ENCODE results near the gene NUDT22. TPM values are rescaled to one million over a fixed set of nuclear protein-coding genes. Genes with fewer than 3 reads are reported as not detected.

NUDT22 gene
- total and polyA plus RNA-seq, 2 of the 4 experiments (the other 2 are of a cell fraction), result 21.3 to 44.6 TPM

GRCh38 chr11:64220798-64221197, 5.3 kb upstream of the NUDT22 start:
- CTCF ChIA-PET, result no interaction called here
- intact Hi-C loops (cut with micrococcal nuclease), result no loop called here

More at GRCh38 chr11:64220798-64221197, 5.3 kb upstream of the NUDT22 start:
- H2BK20ac ChIP-seq (ENCODE audit: low read depth, low read length), result no peak overlapping the region
- H2BK120ac ChIP-seq (ENCODE audit: low read depth, low read length), result no peak overlapping the region
- no peak overlapping the region for H3K23ac ChIP-seq (ENCODE audit: low read depth, low read length)
- no peak overlapping the region for H2BK5ac ChIP-seq (ENCODE audit: low read depth, low read length, poor library complexity, severe bottlenecking)
- H3K4ac ChIP-seq (ENCODE audit: low read depth, low read length), result no peak overlapping the region
- no peak overlapping the region for H3K4me2 ChIP-seq (ENCODE audit: low read depth, low read length)
- H4K5ac ChIP-seq (ENCODE audit: low read depth, low read length), result no peak overlapping the region
- DNase-seq (no peak), ATAC-seq (ENCODE audit: low read depth) (no peak)
- in situ Hi-C loops (cut with MboI; ENCODE audit: low sequenced_read_pairs), result no loop called here
- H3K9ac ChIP-seq (ENCODE audit: low read depth, low read length), result no peak overlapping the region
- no peak for TF ChIP-seq ELK1 (IDR thresholded peaks at IDR 0.05; ENCODE audit: borderline replicate concordance, low read depth, low read length)
- TF ChIP-seq CTCF (conservative IDR thresholded peaks at IDR 0.05; ENCODE audit: low read depth, low read length), result no peak
- no peak for TF ChIP-seq USF2 (IDR thresholded peaks at IDR 0.05; ENCODE audit: low read depth, low read length)
- TF ChIP-seq MAZ (IDR thresholded peaks at IDR 0.05; ENCODE audit: borderline replicate concordance, low read depth, low read length), result no peak
- TF ChIP-seq RFX5 (IDR thresholded peaks at IDR 0.05; ENCODE audit: low read depth, low read length), result no peak
- no peak for TF ChIP-seq NFE2L2 (IDR thresholded peaks at IDR 0.05; ENCODE audit: low read depth, low read length)
- no peak for TF ChIP-seq BHLHE40 (IDR thresholded peaks at IDR 0.05; ENCODE audit: low read depth, low read length)
- no peak for TF ChIP-seq FOS (IDR thresholded peaks at IDR 0.05; ENCODE audit: low read depth, low read length)
- TF ChIP-seq MAFK (IDR thresholded peaks at IDR 0.05; ENCODE audit: low read depth, low read length), result no peak
- no peak for TF ChIP-seq CEBPB (IDR thresholded peaks at IDR 0.05; ENCODE audit: low read depth, low read length)
- TF ChIP-seq RCOR1 (IDR thresholded peaks at IDR 0.05; ENCODE audit: insufficient replicate concordance, low read length), result no peak
- no peak for TF ChIP-seq RAD21 (IDR thresholded peaks at IDR 0.05; ENCODE audit: low read length)
- WGBS, 2 experiments (ENCODE audit: extremely low coverage in 2 of 2, insufficient read length in 1 of 2), result 87% methylated on average over 8 of the region's 14 CpGs; no CpG with 5 or more reads in 1 of the 2 experiments
- H3K36me3 ChIP-seq (ENCODE audit: control insufficient read depth, insufficient read depth, low read length), result peaks cover 5% of the 10 kb centered on the region
- H3K27me3 ChIP-seq (ENCODE audit: control insufficient read depth, insufficient read depth, low read length), result no peaks in the 10 kb centered on the region
- H3K14ac ChIP-seq (replicated peaks; ENCODE audit: low read depth, low read length), result no peak overlapping the region
- H3K18ac ChIP-seq (ENCODE audit: low read depth, low read length), result no peak overlapping the region
- H3K9me1 ChIP-seq (ENCODE audit: insufficient read depth, low read length), result peaks cover 13% of the 10 kb centered on the region
- no peak overlapping the region for H2AK5ac ChIP-seq (ENCODE audit: low read depth, low read length)
- POLR2A ChIA-PET (ENCODE audit: unreplicated experiment), result no interaction called here
- dilution Hi-C loops (cut with HindIII; ENCODE audit: low sequenced_read_pairs, unreplicated experiment), result no loop called here
- no peak overlapping the region for H2AFZ ChIP-seq (replicated peaks; ENCODE audit: low read length, poor library complexity)
- BruUV-seq (replicated peaks), result no TSS peak
- peaks cover 5% of the 10 kb centered on the region for H3K4me1 ChIP-seq (ENCODE audit: control insufficient read depth, insufficient read depth, low read length)
- no peak overlapping the region for H4K91ac ChIP-seq (ENCODE audit: insufficient read depth, low read depth, low read length)
- H3K9me3 ChIP-seq (ENCODE audit: control insufficient read depth, insufficient read depth, low read length), result no peaks in the 10 kb centered on the region
- peaks cover 8 to 21% of the 10 kb centered on the region in 2 experiments; a peak in 2 of 4 replicates for H3K79me1 ChIP-seq (ENCODE audit: low read depth in 1 of 2, low read length in 2 of 2)
- no peak overlapping the region for H3K56ac ChIP-seq (ENCODE audit: extremely low read depth, insufficient read depth, low read length)
- H4K20me1 ChIP-seq (ENCODE audit: insufficient read depth, low read length), result no peaks in the 10 kb centered on the region
- no peak overlapping the region for H4K8ac ChIP-seq (ENCODE audit: low read depth in 2 of 2, low read length in 2 of 2)
- H2BK15ac ChIP-seq (ENCODE audit: low read depth, low read length), result no peak overlapping the region
- H2AK9ac ChIP-seq (replicated peaks; ENCODE audit: low read depth, low read length, poor library complexity), result no peak overlapping the region
- H3K4me3 ChIP-seq (ENCODE audit: insufficient read depth, low read depth, low read length), result no peak overlapping the region
- H3K27ac ChIP-seq (ENCODE audit: insufficient read depth, low read length), result no peak overlapping the region

All from IMR-90 (cell line).